ENCODE data around the gene KRTAP26-1.

GRCh38 chr21:30271611-30272010 is 48.5 kb downstream of the KRTAP26-1 start:
- TF ChIP-seq CTCF (IDR thresholded peaks at IDR 0.05) (no peak), POLR2A (IDR thresholded peaks at IDR 0.05) (no peak)
